IMR-90 (cell line): Measurements from ENCODE around the gene LAMA2. TPM values are rescaled to one million over a fixed set of nuclear protein-coding genes. Genes with fewer than 3 reads are reported as not detected.

Experiments used
- ATAC-seq: fragments of 200-7000 bp; cut with Tn5 transposase; 2 replicates; pipeline ENCODE4 v1.9.1; 2020; ENCODE audit warnings: low read depth, mild to moderate bottlenecking, moderate library complexity
- BruUV-seq: library from RNA; stranded (reverse); fragments of 400-500 nt; replicated peaks from 2 replicates; lab custom pipeline; 2021; lab: Mats Ljungman, UMichigan
- CTCF ChIA-PET: fragments of 300-600 bp; formaldehyde crosslinking; extraction: SDS; loops from one replicate; lab custom pipeline; 2021; ENCODE audit warnings: antibody characterized with exemption; lab: Yijun Ruan, JAX
- POLR2A ChIA-PET: fragments of 300-600 bp; sonication (Branson Sonifier 250); formaldehyde crosslinking; loops from one replicate; lab custom pipeline; 2022; ENCODE audit warnings: antibody characterized with exemption; ENCODE audit not compliant: unreplicated experiment; lab: Charles Lee
- DNase-seq: peaks from one replicate; pipeline ENCODE4 v3.0.0; 2013
- H2AFZ ChIP-seq: replicated peaks from 2 replicates; pipeline ENCODE3; 2013; ENCODE audit warnings: low read length, mild to moderate bottlenecking; ENCODE audit not compliant: poor library complexity
- H2AK5ac ChIP-seq: 2 replicates; pipeline ENCODE4 v1.6.1; 2013; ENCODE audit warnings: low read depth, low read length, inconsistent platforms
- H2AK9ac ChIP-seq: replicated peaks from 2 replicates; pipeline ENCODE3; 2013; ENCODE audit warnings: mild to moderate bottlenecking, low read depth, low read length, moderate library complexity; ENCODE audit not compliant: poor library complexity
- H2BK120ac ChIP-seq: 2 replicates; pipeline ENCODE4 v1.6.1; 2013; ENCODE audit warnings: low read depth, low read length, inconsistent platforms
- H2BK15ac ChIP-seq: 3 replicates; pipeline ENCODE4 v1.6.1; 2013; ENCODE audit warnings: low read depth, low read length, inconsistent platforms
- H2BK20ac ChIP-seq: 2 replicates; pipeline ENCODE4 v1.6.1; 2013; ENCODE audit warnings: low read depth, mild to moderate bottlenecking, inconsistent platforms, low read length, moderate library complexity
- H2BK5ac ChIP-seq: 2 replicates; pipeline ENCODE4 v1.6.1; 2013; ENCODE audit warnings: mild to moderate bottlenecking, low read depth, low read length, inconsistent platforms; ENCODE audit not compliant: poor library complexity, severe bottlenecking
- H3K14ac ChIP-seq: replicated peaks from 2 replicates; pipeline ENCODE4 v1.6.1; 2013; ENCODE audit warnings: low read depth, low read length, inconsistent platforms
- H3K18ac ChIP-seq: 2 replicates; pipeline ENCODE4 v1.6.1; 2013; ENCODE audit warnings: low read depth, low read length, control low read depth
- H3K23ac ChIP-seq: 2 replicates; pipeline ENCODE4 v1.6.1; 2013; ENCODE audit warnings: low read depth, low read length, inconsistent platforms
- H3K27ac ChIP-seq: 2 replicates; pipeline ENCODE4 v1.5.1; 2013; ENCODE audit warnings: mild to moderate bottlenecking, control low read depth, low read length; ENCODE audit not compliant: insufficient read depth
- H3K27me3 ChIP-seq: 2 replicates; pipeline ENCODE4 v1.6.1; 2013; ENCODE audit warnings: low read length; ENCODE audit not compliant: control insufficient read depth, insufficient read depth
- H3K36me3 ChIP-seq: 2 replicates; pipeline ENCODE4 v1.6.1; 2013; ENCODE audit warnings: low read length, mixed read lengths; ENCODE audit not compliant: control insufficient read depth, insufficient read depth
- H3K4ac ChIP-seq: 2 replicates; pipeline ENCODE4 v1.6.1; 2013; ENCODE audit warnings: low read depth, low read length, inconsistent platforms
- H3K4me1 ChIP-seq: 2 replicates; pipeline ENCODE4 v1.6.1; 2013; ENCODE audit warnings: low read length, mixed read lengths; ENCODE audit not compliant: control insufficient read depth, insufficient read depth
- H3K4me2 ChIP-seq: 2 replicates; pipeline ENCODE4 v1.6.1; 2013; ENCODE audit warnings: low read depth, mild to moderate bottlenecking, control low read depth, low read length, moderate library complexity
- H3K4me3 ChIP-seq: 2 replicates; pipeline ENCODE4 v1.5.1; 2013; ENCODE audit warnings: low read depth, mild to moderate bottlenecking, control low read depth, low read length, moderate library complexity; ENCODE audit not compliant: insufficient read depth
- H3K56ac ChIP-seq: 2 replicates; pipeline ENCODE4 v1.6.1; 2013; ENCODE audit warnings: low read length, inconsistent platforms; ENCODE audit not compliant: insufficient read depth; ENCODE audit errors: extremely low read depth
- H3K79me1 ChIP-seq, 2 experiments: 2 replicates each; pipeline ENCODE4 v1.6.1; 2013; ENCODE audit warnings: low read length in 2 of 2, inconsistent platforms in 1 of 2, low read depth in 1 of 2
- H3K9ac ChIP-seq: 2 replicates; pipeline ENCODE4 v1.6.1; 2013; ENCODE audit warnings: low read depth, low read length, control low read depth
- H3K9me1 ChIP-seq: 2 replicates; pipeline ENCODE4 v1.6.1; 2013; ENCODE audit warnings: low read length, inconsistent platforms; ENCODE audit not compliant: insufficient read depth
- H3K9me3 ChIP-seq: 2 replicates; pipeline ENCODE4 v1.6.1; 2013; ENCODE audit warnings: low read length; ENCODE audit not compliant: control insufficient read depth, insufficient read depth
- H4K20me1 ChIP-seq: 2 replicates; pipeline ENCODE4 v1.6.1; 2013; ENCODE audit warnings: low read length, inconsistent platforms; ENCODE audit not compliant: insufficient read depth
- H4K5ac ChIP-seq: 2 replicates; pipeline ENCODE4 v1.6.1; 2013; ENCODE audit warnings: mild to moderate bottlenecking, low read depth, low read length, control low read depth
- H4K8ac ChIP-seq, 2 experiments: 2 replicates each; pipeline ENCODE4 v1.6.1; 2013; ENCODE audit warnings: low read depth in 2 of 2, low read length in 2 of 2, control low read depth in 1 of 2, inconsistent platforms in 1 of 2
- H4K91ac ChIP-seq: 2 replicates; pipeline ENCODE4 v1.6.1; 2013; ENCODE audit warnings: low read depth, low read length, inconsistent platforms; ENCODE audit not compliant: insufficient read depth
- FOS ChIP-seq: fragments of 150-350 bp; IDR thresholded peaks from 2 replicates; pipeline ENCODE4 v1.6.1; 2016; ENCODE audit warnings: low read depth, low read length
- MAFK ChIP-seq: IDR thresholded peaks from 2 replicates; pipeline ENCODE4 v1.6.1; 2012; ENCODE audit warnings: low read depth, low read length, improper control_type of control experiment
- MAZ ChIP-seq: IDR thresholded peaks from 2 replicates; pipeline ENCODE4 v1.6.1; 2012; ENCODE audit warnings: low read depth, mild to moderate bottlenecking, low read length, improper control_type of control experiment, moderate library complexity, borderline replicate concordance
- RCOR1 ChIP-seq: IDR thresholded peaks from 2 replicates; pipeline ENCODE4 v1.6.1; 2012; ENCODE audit warnings: mild to moderate bottlenecking, low read length, improper control_type of control experiment; ENCODE audit not compliant: insufficient replicate concordance
- WGBS, 2 experiments: methylation state at CpG; one replicate each; pipeline versions ENCODE4 v1.1.5 to v1.1.7; 2013; ENCODE audit warnings: missing lambda C conversion rate in 2 of 2; ENCODE audit not compliant: insufficient read length in 1 of 2; ENCODE audit errors: extremely low coverage in 2 of 2; 5-methylcytosine and 5-hydroxymethylcytosine counted together
- dilution Hi-C: fragments of 300-500 bp; cut with HindIII; formaldehyde crosslinking; loops from one replicate; pipeline ENCODE4 v1.14.3; 2018; ENCODE audit warnings: low sequenced_read_pairs; ENCODE audit not compliant: unreplicated experiment
- in situ Hi-C: fragments of 300-500 bp; cut with MboI; formaldehyde crosslinking; loops from 3 replicates; pipeline ENCODE4 v1.14.3; 2019; ENCODE audit warnings: low sequenced_read_pairs, inconsistent platforms, mixed read lengths
- intact Hi-C: fragments of 100-400 bp; cut with micrococcal nuclease; formaldehyde crosslinking; loops from 2 replicates; pipeline ENCODE4 v1.10.0; 2022
- polyA plus RNA-seq, 3 experiments: library from polyadenylated mRNA; depleted of rRNA; stranded (reverse); fragments of >200 nt; gene quantifications; 2 replicates each; pipeline ENCODE4 v1.2.3, GENCODE V29; 2012; ENCODE audit warnings: low replicate concordance in 1 of 3
- total RNA-seq: library from RNA; depleted of rRNA; stranded (reverse); fragments of >200 nt; gene quantifications from 2 replicates; pipeline ENCODE4 v1.2.3, GENCODE V29; 2012
- TF ChIP-seq, protein P1 (sequence below): fragments of 150-350 bp; IDR thresholded peaks from 2 replicates; pipeline ENCODE4 v1.6.1; 2016; ENCODE audit warnings: low read depth, mild to moderate bottlenecking, low read length, moderate library complexity, borderline replicate concordance
- TF ChIP-seq, protein P2 (sequence below): fragments of 150-350 bp; IDR thresholded peaks from 2 replicates; pipeline ENCODE4 v1.6.1; 2017; ENCODE audit warnings: mild to moderate bottlenecking, antibody characterized with exemption, low read length, low read depth

LAMA2 gene
- total and polyA plus RNA-seq, 2 of the 4 experiments (the other 2 are of a cell fraction) = 9.9 to 13.3 TPM

DNA sequence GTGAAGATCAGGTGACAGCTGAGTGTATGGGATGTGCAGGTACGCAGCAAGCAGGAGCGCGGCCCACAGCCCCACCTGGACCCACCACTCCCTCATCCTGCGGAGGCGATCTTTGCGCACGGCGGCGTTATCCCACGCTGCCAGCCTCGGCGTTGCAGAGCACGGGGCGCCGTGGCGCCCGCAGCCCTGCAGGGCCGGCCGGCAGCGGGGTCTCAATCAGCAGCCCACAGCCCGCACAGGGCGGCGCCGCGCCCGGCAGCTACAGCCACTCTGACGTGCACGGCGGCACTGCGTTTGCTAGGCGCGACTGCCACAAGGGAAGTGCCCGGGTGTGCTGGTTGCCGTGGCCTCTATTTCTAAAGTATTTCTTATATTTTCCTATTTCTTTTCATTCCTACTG, 46.9 kb downstream of the LAMA2 start:
- no TSS peak for BruUV-seq
- H3K4me2 ChIP-seq = no peak overlapping the region
- no peak overlapping the region for H4K91ac ChIP-seq
- intact Hi-C loops (no loop called here), dilution Hi-C loops (no loop called here), in situ Hi-C loops (no loop called here)
- H3K27me3 ChIP-seq = no peaks in the 10 kb centered on the region
- TF ChIP-seq MAFK = no peak
- no peak for TF ChIP-seq RCOR1
- TF ChIP-seq, protein P1, sequence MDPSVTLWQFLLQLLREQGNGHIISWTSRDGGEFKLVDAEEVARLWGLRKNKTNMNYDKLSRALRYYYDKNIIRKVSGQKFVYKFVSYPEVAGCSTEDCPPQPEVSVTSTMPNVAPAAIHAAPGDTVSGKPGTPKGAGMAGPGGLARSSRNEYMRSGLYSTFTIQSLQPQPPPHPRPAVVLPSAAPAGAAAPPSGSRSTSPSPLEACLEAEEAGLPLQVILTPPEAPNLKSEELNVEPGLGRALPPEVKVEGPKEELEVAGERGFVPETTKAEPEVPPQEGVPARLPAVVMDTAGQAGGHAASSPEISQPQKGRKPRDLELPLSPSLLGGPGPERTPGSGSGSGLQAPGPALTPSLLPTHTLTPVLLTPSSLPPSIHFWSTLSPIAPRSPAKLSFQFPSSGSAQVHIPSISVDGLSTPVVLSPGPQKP = no peak
- TF ChIP-seq MAZ = no peak
- TF ChIP-seq, protein P2, sequence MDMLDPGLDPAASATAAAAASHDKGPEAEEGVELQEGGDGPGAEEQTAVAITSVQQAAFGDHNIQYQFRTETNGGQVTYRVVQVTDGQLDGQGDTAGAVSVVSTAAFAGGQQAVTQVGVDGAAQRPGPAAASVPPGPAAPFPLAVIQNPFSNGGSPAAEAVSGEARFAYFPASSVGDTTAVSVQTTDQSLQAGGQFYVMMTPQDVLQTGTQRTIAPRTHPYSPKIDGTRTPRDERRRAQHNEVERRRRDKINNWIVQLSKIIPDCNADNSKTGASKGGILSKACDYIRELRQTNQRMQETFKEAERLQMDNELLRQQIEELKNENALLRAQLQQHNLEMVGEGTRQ = no peak
- TF ChIP-seq FOS = no peak
- 57% methylated on average over 14 of the region's 34 CpGs; no CpG with 5 or more reads in 1 of the 2 experiments for WGBS, 2 experiments
- H3K4me1 ChIP-seq = no peaks in the 10 kb centered on the region
- H3K4me3 ChIP-seq = no peak overlapping the region
- H2BK120ac ChIP-seq = no peak overlapping the region
- DNase-seq = no peak
- no peaks in the 10 kb centered on the region for H4K20me1 ChIP-seq
- POLR2A ChIA-PET = no interaction called here
- no peaks in the 10 kb centered on the region for H3K36me3 ChIP-seq
- no peak overlapping the region for H3K14ac ChIP-seq
- no peak overlapping the region for H3K18ac ChIP-seq
- no peak overlapping the region for H2BK5ac ChIP-seq
- no peak for ATAC-seq
- H3K9me1 ChIP-seq = no peaks in the 10 kb centered on the region
- H2AFZ ChIP-seq = no peak overlapping the region
- no peak overlapping the region for H3K56ac ChIP-seq
- no peak overlapping the region for H2AK5ac ChIP-seq
- H3K9ac ChIP-seq = no peak overlapping the region
- H2BK20ac ChIP-seq = no peak overlapping the region
- H3K23ac ChIP-seq = no peak overlapping the region
- H3K27ac ChIP-seq = no peak overlapping the region
- CTCF ChIA-PET = no interaction called here
- H3K4ac ChIP-seq = no peak overlapping the region
- H4K8ac ChIP-seq = no peak overlapping the region
- no peaks in the 10 kb centered on the region for H3K9me3 ChIP-seq
- H2BK15ac ChIP-seq = no peak overlapping the region
- no peak overlapping the region for H4K5ac ChIP-seq
- no peak overlapping the region for H2AK9ac ChIP-seq
- H3K79me1 ChIP-seq = no peaks in the 10 kb centered on the region
